Neural cell (in vitro differentiated cells): ENCODE data around the gene GLI3. TPM values are rescaled to one million over a fixed set of nuclear protein-coding genes. Genes with fewer than 3 reads are reported as not detected.

ENCODE experiments used
- H2AFZ ChIP-seq: fragments of 200-600, 300-800 bp; sonication (generic), shearing (Covaris generic); 2 replicates; pipeline ENCODE4 v1.6.0; 2014; ENCODE audit warnings: low read depth, mild to moderate bottlenecking, antibody characterized with exemption, low read length, moderate library complexity
- H3F3A ChIP-seq: fragments of 200-600 bp; shearing (Covaris generic); 2 replicates; pipeline ENCODE4 v1.6.1; 2016; ENCODE audit warnings: mild to moderate bottlenecking, moderate library complexity, mixed read lengths, antibody characterized with exemption, low read length; ENCODE audit not compliant: insufficient read depth, poor library complexity, severe bottlenecking
- H3K27ac ChIP-seq: fragments of 200-600, 300-800 bp; sonication (generic), shearing (Covaris generic); 2 replicates; pipeline ENCODE4 v1.5.1; 2014; ENCODE audit warnings: mild to moderate bottlenecking, low read length, moderate library complexity
- H3K27me3 ChIP-seq: fragments of 300-800, 200-600 bp; sonication (generic), shearing (Covaris generic); 2 replicates; pipeline ENCODE4 v1.6.0; 2014; ENCODE audit warnings: mild to moderate bottlenecking, low read depth, low read length, moderate library complexity; ENCODE audit not compliant: insufficient read depth
- H3K36me3 ChIP-seq: fragments of 300-800, 200-600 bp; sonication (generic), shearing (Covaris generic); 2 replicates; pipeline ENCODE4 v1.5.1; 2014; ENCODE audit warnings: mild to moderate bottlenecking, antibody characterized with exemption, low read length, moderate library complexity; ENCODE audit not compliant: insufficient read depth
- H3K4me2 ChIP-seq: fragments of 300-800, 200-600 bp; sonication (generic), shearing (Covaris generic); 2 replicates; pipeline ENCODE4 v1.6.0; 2014; ENCODE audit warnings: mild to moderate bottlenecking, low read length
- H3K4me3 ChIP-seq: fragments of 300-800, 200-600 bp; sonication (generic), shearing (Covaris generic); 2 replicates; pipeline ENCODE4 v1.5.1; 2014; ENCODE audit warnings: mild to moderate bottlenecking, low read length, moderate library complexity
- H3K79me2 ChIP-seq: fragments of 200-600 bp; shearing (Covaris generic); replicated peaks from 2 replicates; pipeline ENCODE4 v1.6.0; 2014; ENCODE audit warnings: mild to moderate bottlenecking, low read length, moderate library complexity; ENCODE audit not compliant: insufficient read depth
- H3K9ac ChIP-seq: fragments of 300-800, 200-600 bp; sonication (generic), shearing (Covaris generic); 2 replicates; pipeline ENCODE4 v1.6.1; 2016; ENCODE audit warnings: mild to moderate bottlenecking, low read length, mixed read lengths
- H3K9me2 ChIP-seq: fragments of 200-600 bp; shearing (Covaris generic); 2 replicates; pipeline ENCODE4 v1.6.1; 2016; ENCODE audit warnings: mild to moderate bottlenecking, low read length, mixed read lengths; ENCODE audit not compliant: insufficient read depth
- H3K9me3 ChIP-seq: fragments of 200-600, 300-800 bp; sonication (generic), shearing (Covaris generic); 2 replicates; pipeline ENCODE4 v1.6.1; 2016; ENCODE audit warnings: mild to moderate bottlenecking, mixed run types, low read length, moderate library complexity, mixed read lengths
- H4K20me1 ChIP-seq: fragments of 200-600 bp; shearing (Covaris generic); 2 replicates; pipeline ENCODE4 v1.6.1; 2016; ENCODE audit warnings: mild to moderate bottlenecking, mixed run types; ENCODE audit not compliant: insufficient read depth
- CTCF ChIP-seq: fragments of 450-650 bp; IDR thresholded peaks from 2 replicates; pipeline ENCODE4 v1.5.1; 2014; ENCODE audit warnings: antibody characterized with exemption, mild to moderate bottlenecking, moderate library complexity; ENCODE audit not compliant: poor library complexity, severe bottlenecking
- EP300 ChIP-seq: fragments of 450-650 bp; conservative IDR thresholded peaks from 2 replicates; pipeline ENCODE4 v1.6.1; 2014; ENCODE audit warnings: antibody characterized with exemption, mild to moderate bottlenecking, moderate library complexity; ENCODE audit not compliant: poor library complexity, severe bottlenecking
- EZH2 ChIP-seq: fragments of 200-600, 300-800 bp; shearing (Covaris generic), sonication (generic); IDR thresholded peaks from 2 replicates; pipeline ENCODE4 v1.6.1; 2014; ENCODE audit warnings: antibody characterized with exemption, low read length, borderline replicate concordance, mild to moderate bottlenecking; ENCODE audit not compliant: insufficient read depth, poor library complexity, severe bottlenecking
- MXI1 ChIP-seq: fragments of 450-650 bp; conservative IDR thresholded peaks from 2 replicates; pipeline ENCODE4 v1.6.1; 2014; ENCODE audit warnings: antibody characterized with exemption, mild to moderate bottlenecking; ENCODE audit not compliant: poor library complexity, severe bottlenecking
- POLR2AphosphoS5 ChIP-seq: IDR thresholded peaks from 2 replicates; pipeline ENCODE4 v1.6.1; 2012
- RAD21 ChIP-seq: fragments of 450-650 bp; conservative IDR thresholded peaks from 2 replicates; pipeline ENCODE4 v1.6.1; 2014; ENCODE audit warnings: antibody characterized with exemption, mild to moderate bottlenecking, moderate library complexity
- REST ChIP-seq: IDR thresholded peaks from 2 replicates; pipeline ENCODE4 v1.6.1; 2012; ENCODE audit warnings: borderline replicate concordance
- SMC3 ChIP-seq: fragments of 450-650 bp; conservative IDR thresholded peaks from 2 replicates; pipeline ENCODE4 v1.6.1; 2014; ENCODE audit warnings: antibody characterized with exemption, mild to moderate bottlenecking, moderate library complexity; ENCODE audit not compliant: poor library complexity
- TAF1 ChIP-seq: IDR thresholded peaks from 2 replicates; pipeline ENCODE4 v1.6.1; 2012; ENCODE audit warnings: low read depth
- polyA plus RNA-seq: library from polyadenylated mRNA; depleted of rRNA; stranded (reverse); fragments of >200 nt; gene quantifications from 2 replicates; pipeline ENCODE4 v1.2.3, GENCODE V29; 2014

Gene GLI3
- polyA plus RNA-seq, 1 donor from 2014 or later: 0.19 TPM

GRCh38 chr7:42192066-42192465 lies 44.9 kb downstream of the GLI3 start:
- Histone ChIP-seq H3K9me2 (no peaks in the 10 kb centered on the region), H2AFZ (no peak overlapping the region), H3F3A (no peaks in the 10 kb centered on the region), H3K27me3 (no peaks in the 10 kb centered on the region), H3K9ac (no peak overlapping the region), H3K4me3 (no peak overlapping the region), H3K9me3 (no peaks in the 10 kb centered on the region), H3K79me2 (peaks cover 95% of the 10 kb centered on the region), H3K4me2 (no peak overlapping the region), H3K36me3 (no peaks in the 10 kb centered on the region), H3K27ac (no peak overlapping the region), H4K20me1 (no peaks in the 10 kb centered on the region)
- TF ChIP-seq POLR2AphosphoS5 (no peak), REST (no peak), RAD21 (no peak), CTCF (no peak), SMC3 (no peak), TAF1 (no peak), MXI1 (no peak)

- Histone ChIP-seq H3K27ac (no peak overlapping the region), H3K79me2 (peaks cover 96% of the 10 kb centered on the region), H2AFZ (no peak overlapping the region), H3K9me3 (no peaks in the 10 kb centered on the region), H4K20me1 (no peaks in the 10 kb centered on the region), H3K36me3 (no peaks in the 10 kb centered on the region), H3K9ac (no peak overlapping the region), H3F3A (no peaks in the 10 kb centered on the region), H3K9me2 (no peaks in the 10 kb centered on the region), H3K4me2 (no peak overlapping the region), H3K4me3 (no peak overlapping the region), H3K27me3 (no peaks in the 10 kb centered on the region)
- TF ChIP-seq RAD21 (no peak), EZH2 (no peak), TAF1 (no peak), CTCF (no peak), POLR2AphosphoS5 (no peak), EP300 (no peak), REST (no peak), MXI1 (no peak), SMC3 (no peak)
These were observed 47.5 kb downstream of the GLI3 start for GRCh38 chr7:42189535-42189934.
